8988T (cell line): Measurements from ENCODE around the gene PRDM10.

Experiments used
- DNase-seq: peaks from one replicate; pipeline ENCODE4 v3.0.0; 2011

PRDM10 gene

GRCh38 chr11:129944696-129945095, 57.9 kb downstream of the PRDM10 start:
- DNase-seq = no peak

GRCh38 chr11:129943036-129943435, 59.6 kb downstream of the PRDM10 start:
- DNase-seq = no peak

GRCh38 chr11:129939510-129939909, 63.1 kb downstream of the PRDM10 start:
- DNase-seq = no peak

- DNase-seq = no peak
Measured at GRCh38 chr11:129938764-129939163, 63.9 kb downstream of the PRDM10 start.

GRCh38 chr11:129937592-129938238, 64.9 kb downstream of the PRDM10 start:
- no peak for DNase-seq

GRCh38 chr11:129935723-129936122, 66.9 kb downstream of the PRDM10 start:
- DNase-seq = no peak

- no peak for DNase-seq
Measured at GRCh38 chr11:129933891-129934290, 68.7 kb downstream of the PRDM10 start.

GRCh38 chr11:129933262-129933661, 69.4 kb downstream of the PRDM10 start:
- DNase-seq = no peak

- DNase-seq = no peak
Measured at GRCh38 chr11:129932381-129933067, 70.1 kb downstream of the PRDM10 start.

- DNase-seq = no peak
Measured at GRCh38 chr11:129930743-129931142, 71.9 kb downstream of the PRDM10 start.

GRCh38 chr11:129930296-129930695, 72.3 kb downstream of the PRDM10 start:
- DNase-seq = no peak

- no peak for DNase-seq
Measured at GRCh38 chr11:129929721-129930120, 72.9 kb downstream of the PRDM10 start.

GRCh38 chr11:129928923-129929692, 73.5 kb downstream of the PRDM10 start:
- DNase-seq = no peak

- DNase-seq = no peak
Measured at GRCh38 chr11:129922674-129923073, 80.0 kb downstream of the PRDM10 start.

GRCh38 chr11:129918361-129918760, 84.3 kb downstream of the PRDM10 start:
- DNase-seq = no peak

GRCh38 chr11:129917231-129917630, 85.4 kb downstream of the PRDM10 start:
- DNase-seq = no peak

GRCh38 chr11:129911298-129911697, 91.3 kb downstream of the PRDM10 start:
- DNase-seq = no peak

GRCh38 chr11:129910360-129910759, 92.3 kb downstream of the PRDM10 start:
- DNase-seq = no peak

GRCh38 chr11:129905402-129905801, 97.2 kb downstream of the PRDM10 start:
- no peak for DNase-seq

GRCh38 chr11:129896062-129896461, 106.6 kb downstream of the PRDM10 start:
- no peak for DNase-seq

- DNase-seq = peak; percentile 97
Measured at GRCh38 chr11:129895126-129896041, 107.3 kb downstream of the PRDM10 start, which contains the start of gene NFRKB. Gene NFRKB, minus strand, starts transcription at chr11:129895578. Its CDS starts 2,729 bp downstream, at chr11:129892849.

- no peak for DNase-seq
Measured at GRCh38 chr11:129894278-129895125, 108.1 kb downstream of the PRDM10 start.
